H9 (cell line): ENCODE data around the gene SSBP2. TPM values are rescaled to one million over a fixed set of nuclear protein-coding genes. Genes with fewer than 3 reads are reported as not detected.

ENCODE experiments used
- DNase-seq: peaks from one replicate; pipeline ENCODE4 v3.0.0-alpha.2; 2017
- H2AFZ ChIP-seq: one replicate; pipeline ENCODE4 v1.6.1; 2013; ENCODE audit warnings: mild to moderate bottlenecking, low read length, control low read depth, moderate library complexity
- H2AK5ac ChIP-seq: 2 replicates; pipeline ENCODE4 v1.6.1; 2013; ENCODE audit warnings: low read length, control low read depth, mixed read lengths; ENCODE audit not compliant: insufficient read length
- H2BK120ac ChIP-seq: one replicate; pipeline ENCODE4 v1.6.1; 2013; ENCODE audit warnings: low read depth, mild to moderate bottlenecking, low read length, control low read depth, inconsistent platforms; ENCODE audit not compliant: poor library complexity, severe bottlenecking
- H2BK12ac ChIP-seq: 2 replicates; pipeline ENCODE4 v1.6.1; 2013; ENCODE audit warnings: low read length, control low read depth, mixed read lengths, low read depth; ENCODE audit not compliant: insufficient read length
- H2BK15ac ChIP-seq: 2 replicates; pipeline ENCODE4 v1.6.1; 2013; ENCODE audit warnings: low read depth, low read length, control low read depth
- H2BK20ac ChIP-seq: one replicate; pipeline ENCODE4 v1.6.1; 2013; ENCODE audit warnings: low read depth, mild to moderate bottlenecking, low read length, control low read depth, inconsistent platforms; ENCODE audit not compliant: poor library complexity, severe bottlenecking
- H2BK5ac ChIP-seq: 2 replicates; pipeline ENCODE4 v1.6.1; 2013; ENCODE audit warnings: low read length, control low read depth, mixed read lengths; ENCODE audit not compliant: insufficient read length
- H3K14ac ChIP-seq: 2 replicates; pipeline ENCODE4 v1.6.1; 2013; ENCODE audit warnings: low read length, control low read depth; ENCODE audit not compliant: insufficient read depth
- H3K18ac ChIP-seq: 2 replicates; pipeline ENCODE4 v1.6.1; 2013; ENCODE audit warnings: low read depth, mild to moderate bottlenecking, mixed read lengths, low read length, control low read depth; ENCODE audit not compliant: insufficient read length
- H3K23ac ChIP-seq: 2 replicates; pipeline ENCODE4 v1.6.1; 2013; ENCODE audit warnings: low read length, control low read depth, mixed read lengths, low read depth; ENCODE audit not compliant: insufficient read length
- H3K23me2 ChIP-seq: 2 replicates; pipeline ENCODE4 v1.6.1; 2013; ENCODE audit warnings: low read depth, mild to moderate bottlenecking, mixed read lengths, low read length, control low read depth; ENCODE audit not compliant: insufficient read length, poor library complexity, severe bottlenecking
- H3K27ac ChIP-seq: 2 replicates; pipeline ENCODE4 v1.5.1; 2013; ENCODE audit warnings: low read length, control low read depth, mixed read lengths, low read depth; ENCODE audit not compliant: insufficient read length
- H3K27me3 ChIP-seq: 2 replicates; pipeline ENCODE4 v1.6.1; 2013; ENCODE audit warnings: low read length, control low read depth, inconsistent platforms; ENCODE audit not compliant: insufficient read depth
- H3K4ac ChIP-seq: 2 replicates; pipeline ENCODE4 v1.6.1; 2013; ENCODE audit warnings: low read depth, mild to moderate bottlenecking, control low read depth, inconsistent platforms, low read length, moderate library complexity
- H3K4me1 ChIP-seq: 2 replicates; pipeline ENCODE4 v1.6.1; 2013; ENCODE audit warnings: low read length, control low read depth, inconsistent platforms; ENCODE audit not compliant: insufficient read depth
- H3K4me2 ChIP-seq: 2 replicates; pipeline ENCODE4 v1.6.1; 2013; ENCODE audit warnings: low read length, control low read depth, mixed read lengths; ENCODE audit not compliant: insufficient read length, insufficient read depth
- H3K56ac ChIP-seq: 2 replicates; pipeline ENCODE4 v1.6.1; 2013; ENCODE audit warnings: low read depth, mild to moderate bottlenecking, mixed read lengths, low read length, control low read depth; ENCODE audit not compliant: insufficient read length
- H3K79me1 ChIP-seq: 2 replicates; pipeline ENCODE4 v1.6.1; 2013; ENCODE audit warnings: low read depth, mild to moderate bottlenecking, moderate library complexity, low read length, control low read depth, inconsistent platforms; ENCODE audit not compliant: insufficient read depth, poor library complexity, severe bottlenecking
- H3K79me2 ChIP-seq: 2 replicates; pipeline ENCODE4 v1.6.1; 2013; ENCODE audit warnings: low read length, control low read depth, inconsistent platforms; ENCODE audit not compliant: insufficient read depth
- H3K9ac ChIP-seq: 2 replicates; pipeline ENCODE4 v1.6.1; 2013; ENCODE audit warnings: low read length, control low read depth, mixed read lengths; ENCODE audit not compliant: insufficient read length; ENCODE audit errors: extremely low read depth
- H3K9me3 ChIP-seq: one replicate; pipeline ENCODE4 v1.6.1; 2013; ENCODE audit warnings: low read depth, low read length, inconsistent platforms; ENCODE audit not compliant: control insufficient read depth
- H3T11ph ChIP-seq: one replicate; pipeline ENCODE4 v1.6.1; 2013; ENCODE audit warnings: mild to moderate bottlenecking, low read length, control low read depth, inconsistent platforms
- H4K20me1 ChIP-seq: one replicate; pipeline ENCODE4 v1.6.1; 2013; ENCODE audit not compliant: control insufficient read depth, insufficient read length, insufficient read depth
- H4K5ac ChIP-seq: 2 replicates; pipeline ENCODE4 v1.6.1; 2013; ENCODE audit warnings: low read depth, mild to moderate bottlenecking, mixed read lengths, low read length, control low read depth; ENCODE audit not compliant: insufficient read length
- H4K8ac ChIP-seq: replicated peaks from 2 replicates; pipeline ENCODE4 v1.6.1; 2013; ENCODE audit warnings: low read length, control low read depth, mixed read lengths, low read depth; ENCODE audit not compliant: insufficient read length
- H4K91ac ChIP-seq: 2 replicates; pipeline ENCODE4 v1.6.1; 2013; ENCODE audit warnings: low read depth, mild to moderate bottlenecking, moderate library complexity, mixed read lengths, low read length, control low read depth; ENCODE audit not compliant: insufficient read length
- H3K27ac Mint-ChIP-seq, 3 experiments: 2 replicates in 2 of 3; 3 replicates in 1 of 3; pipeline ENCODE4 v1.8.0; 2020 to 2021; ENCODE audit warnings: mixed read lengths in 3 of 3, mild to moderate bottlenecking in 1 of 3, moderate library complexity in 1 of 3
- H3K27me3 Mint-ChIP-seq: 2 replicates; pipeline ENCODE4 v1.8.0; 2021; ENCODE audit warnings: low read depth, mild to moderate bottlenecking, moderate library complexity, mixed read lengths
- H3K36me3 Mint-ChIP-seq, 3 experiments: 2 replicates in 2 of 3; 3 replicates in 1 of 3; pipeline ENCODE4 v1.8.0; 2020 to 2021; ENCODE audit warnings: low read depth in 3 of 3, mixed read lengths in 3 of 3; ENCODE audit not compliant: insufficient read depth in 1 of 3
- H3K4me1 Mint-ChIP-seq, 2 experiments: 2 replicates each; pipeline ENCODE4 v1.8.0; 2020; ENCODE audit warnings: mixed read lengths in 2 of 2
- H3K4me3 Mint-ChIP-seq, 2 experiments: 2 replicates in 1 of 2; 3 replicates in 1 of 2; pipeline ENCODE4 v1.8.0; 2020 to 2021; ENCODE audit warnings: mild to moderate bottlenecking in 2 of 2, mixed read lengths in 2 of 2, moderate library complexity in 1 of 2
- H3K9me3 Mint-ChIP-seq, 2 experiments: 2 replicates in 1 of 2; 3 replicates in 1 of 2; pipeline ENCODE4 v1.8.0; 2020; ENCODE audit warnings: mild to moderate bottlenecking in 2 of 2, mixed read lengths in 2 of 2, moderate library complexity in 1 of 2
- CTCF ChIP-seq: fragments of 200-600 bp; sonication (generic); conservative IDR thresholded peaks from 3 replicates; pipeline ENCODE4 v1.8.0; 2021; ENCODE audit warnings: antibody characterized with exemption, mild to moderate bottlenecking
- WGBS: extraction: QIAGEN DNeasy Blood & Tissue Kit; methylation state at CpG from one replicate; pipeline ENCODE4 v1.1.7; 2013; ENCODE audit warnings: missing lambda C conversion rate, low lambda C conversion rate, mixed read lengths; ENCODE audit not compliant: insufficient read length; ENCODE audit errors: extremely low coverage; 5-methylcytosine and 5-hydroxymethylcytosine counted together
- total RNA-seq: library from RNA; stranded (reverse); gene quantifications from 2 replicates; pipeline ENCODE4 v1.2.1, GENCODE V29; 2021

Gene SSBP2
- total RNA-seq, 1 experiment from 2014 or later, result 35.6 TPM

- TF ChIP-seq CTCF, result no peak
- H4K20me1 ChIP-seq, result no peaks in the 10 kb centered on the region
- H3K79me2 ChIP-seq, result peaks cover 3% of the 10 kb centered on the region; the same call in 1 of the 2 replicates
- H3K56ac ChIP-seq, result no peak overlapping the region
- no peak overlapping the region for H3K23ac ChIP-seq
- Mint-ChIP-seq H3K27me3 (no peaks in the 10 kb centered on the region), H3K27ac (no peak overlapping the region), H3K4me1 (0 out of 4 replicates have a peak, but pooled peaks cover 0 to 2% of the 10 kb centered on the region in 2 experiments), H3K9me3 (peaks cover 0 to 3% of the 10 kb centered on the region in 2 experiments; a peak in 1 of 5 replicates), H3K36me3 (peaks cover 0 to 8% (median 0%) of the 10 kb centered on the region in 3 experiments; a peak in 2 of 7 replicates), H3K4me3 (no peak overlapping the region)
- no peaks in the 10 kb centered on the region for H3K4me1 ChIP-seq
- no peak overlapping the region for H4K5ac ChIP-seq
- no peak overlapping the region for H3K4ac ChIP-seq
- no peaks in the 10 kb centered on the region for H3K79me1 ChIP-seq
- H3K27ac ChIP-seq, result no peak overlapping the region
- no peak overlapping the region for H2AFZ ChIP-seq
- H2AK5ac ChIP-seq, result no peak overlapping the region
- no peak overlapping the region for H2BK12ac ChIP-seq
- no peaks in the 10 kb centered on the region for H3K9me3 ChIP-seq
- no peak overlapping the region for H2BK5ac ChIP-seq
- no peak overlapping the region for H3K18ac ChIP-seq
- H4K8ac ChIP-seq, result no peak overlapping the region
- no peak overlapping the region for H3K14ac ChIP-seq
- no peak overlapping the region for H3T11ph ChIP-seq
- WGBS, result no CpG with 5 or more reads among the region's 2 CpGs
- no peak overlapping the region for H2BK20ac ChIP-seq
- no peaks in the 10 kb centered on the region for H3K27me3 ChIP-seq
- no peak overlapping the region for H2BK120ac ChIP-seq
- H4K91ac ChIP-seq, result no peak overlapping the region
- DNase-seq, result no peak
- H3K4me2 ChIP-seq, result no peak overlapping the region
- no peaks in the 10 kb centered on the region for H3K23me2 ChIP-seq
- H3K9ac ChIP-seq, result no peak overlapping the region
- H2BK15ac ChIP-seq, result no peak overlapping the region
Measured at GRCh38 chr5:81740758-81741157, 10.1 kb downstream of the SSBP2 start.
